Spinal cord (tissue), 10 donors: ENCODE results near the gene ARHGAP15. TPM values are rescaled to one million over a fixed set of nuclear protein-coding genes. Genes with fewer than 3 reads are reported as not detected.

Experiments used
- DNase-seq, 6 donors: peaks; one replicate each; pipeline versions ENCODE4 v3.0.0 to v3.0.0-alpha.2; 2013 to 2015; ENCODE audit warnings: low spot score in 6 of 6, low read depth in 4 of 6
- H3K27ac ChIP-seq: one replicate; pipeline ENCODE4 v1.5.1; 2013; ENCODE audit warnings: low read depth, low read length, control low read depth
- H3K27me3 ChIP-seq: one replicate; pipeline ENCODE4 v1.6.1; 2013; ENCODE audit warnings: low read length; ENCODE audit not compliant: control insufficient read depth, insufficient read depth
- H3K36me3 ChIP-seq: one replicate; pipeline ENCODE4 v1.6.1; 2013; ENCODE audit warnings: low read length; ENCODE audit not compliant: control insufficient read depth, insufficient read depth
- H3K4me1 ChIP-seq: one replicate; pipeline ENCODE4 v1.6.1; 2013; ENCODE audit warnings: low read length; ENCODE audit not compliant: control insufficient read depth, insufficient read depth
- H3K4me3 ChIP-seq: one replicate; pipeline ENCODE4 v1.5.1; 2013; ENCODE audit warnings: low read depth, low read length, control low read depth
- H3K9me3 ChIP-seq: one replicate; pipeline ENCODE4 v1.6.1; 2013; ENCODE audit warnings: low read length; ENCODE audit not compliant: control insufficient read depth, insufficient read depth
- WGBS: methylation state at CpG from one replicate; pipeline ENCODE4 v1.1.5; 2013; ENCODE audit warnings: missing lambda C conversion rate; ENCODE audit not compliant: insufficient coverage; 5-methylcytosine and 5-hydroxymethylcytosine counted together
- polyA plus RNA-seq, 2 donors: library from polyadenylated mRNA; unstranded; fragments of 120-200 nt; gene quantifications; one replicate each; pipeline ENCODE4 v1.2.1, GENCODE V29; 2013; ENCODE audit not compliant: insufficient read length in 2 of 2
- total RNA-seq, 2 donors: library from RNA; depleted of rRNA in 1 of 2; stranded (reverse); fragments of 120-200 nt in 1 of 2; fragments of >200 nt in 1 of 2; gene quantifications; one replicate each; pipeline versions ENCODE4 v1.2.3 to v1.2.4, GENCODE V29; 2013 to 2014
- donor health status: healthy.

Gene ARHGAP15
- total and polyA plus RNA-seq, 4 donors, result 6.3 to 53.1 (median 12.5) TPM

DNA sequence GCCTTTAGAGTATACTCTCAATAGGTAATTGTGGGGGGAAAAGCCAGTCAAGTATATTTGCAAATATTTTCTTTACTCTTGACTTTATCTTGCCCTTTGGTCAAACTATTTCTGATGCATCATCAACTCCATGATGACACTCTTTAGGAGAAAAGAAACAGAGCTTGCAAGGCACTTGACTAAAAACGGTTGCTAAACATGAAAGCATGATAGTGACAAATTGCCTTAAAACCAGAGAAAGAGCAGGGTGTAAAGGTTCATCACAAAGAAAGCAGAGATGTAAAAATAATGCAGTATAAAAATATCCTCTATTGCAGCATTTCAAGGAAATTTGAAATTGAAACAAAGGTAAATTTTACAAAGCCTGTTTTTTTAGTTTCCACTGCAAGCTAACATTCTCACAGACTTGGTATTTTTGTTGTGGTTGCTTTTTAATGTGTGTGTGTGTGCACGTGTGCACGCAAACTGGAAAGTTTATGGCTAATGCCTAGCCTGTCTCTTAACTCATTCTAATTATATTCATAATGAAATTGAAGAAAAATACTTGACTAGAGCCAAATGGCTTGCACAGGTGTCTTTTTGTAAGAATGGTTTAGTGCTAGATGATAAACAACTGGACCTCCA is 503.6 kb downstream of the ARHGAP15 start:
- H3K36me3 ChIP-seq, result no peaks in the 10 kb centered on the region
- WGBS, result no CpG with 5 or more reads among the region's 3 CpGs
- H3K27me3 ChIP-seq, result no peaks in the 10 kb centered on the region
- no peak overlapping the region for H3K27ac ChIP-seq
- no peak overlapping the region for H3K4me3 ChIP-seq
- DNase-seq, result no peak
- no peaks in the 10 kb centered on the region for H3K4me1 ChIP-seq
- H3K9me3 ChIP-seq, result peaks cover 2% of the 10 kb centered on the region

- no peak for DNase-seq
- peaks cover 2% of the 10 kb centered on the region for H3K9me3 ChIP-seq
- no CpG with 5 or more reads among the region's 2 CpGs for WGBS
These were observed 504.2 kb downstream of the ARHGAP15 start for GRCh38 chr2:143633419-143633818.

DNA sequence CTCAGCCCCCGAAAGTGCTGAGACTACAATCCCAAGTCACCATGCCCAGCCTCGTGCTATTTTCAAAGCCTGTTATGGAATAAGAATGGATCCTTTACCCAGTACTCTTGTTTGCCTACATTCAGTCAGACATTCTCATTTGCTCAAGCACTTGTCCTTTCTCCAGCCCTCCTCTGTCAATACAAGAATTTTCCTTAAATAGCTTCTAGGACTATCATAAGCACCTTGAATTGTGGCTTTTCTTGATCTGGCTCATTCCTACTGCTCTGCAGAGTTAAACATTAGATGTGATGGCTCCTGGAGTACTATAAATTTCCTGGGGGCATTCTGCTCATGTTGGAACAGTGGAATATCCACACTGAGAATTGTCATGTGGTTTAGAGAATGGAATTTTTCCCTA is 506.1 kb downstream of the ARHGAP15 start:
- Histone ChIP-seq H3K27ac (no peak overlapping the region), H3K27me3 (no peaks in the 10 kb centered on the region), H3K4me3 (no peak overlapping the region), H3K9me3 (peaks cover 2% of the 10 kb centered on the region), H3K36me3 (no peaks in the 10 kb centered on the region), H3K4me1 (no peaks in the 10 kb centered on the region)
- no peak for DNase-seq
- 88% methylated on average over 1 of the region's 2 CpGs for WGBS

More at GRCh38 chr2:143633419-143633818, 504.2 kb downstream of the ARHGAP15 start:
- no peak overlapping the region for H3K4me3 ChIP-seq
- no peaks in the 10 kb centered on the region for H3K36me3 ChIP-seq
- no peaks in the 10 kb centered on the region for H3K4me1 ChIP-seq
- no peak overlapping the region for H3K27ac ChIP-seq
- no peaks in the 10 kb centered on the region for H3K27me3 ChIP-seq

DNA sequence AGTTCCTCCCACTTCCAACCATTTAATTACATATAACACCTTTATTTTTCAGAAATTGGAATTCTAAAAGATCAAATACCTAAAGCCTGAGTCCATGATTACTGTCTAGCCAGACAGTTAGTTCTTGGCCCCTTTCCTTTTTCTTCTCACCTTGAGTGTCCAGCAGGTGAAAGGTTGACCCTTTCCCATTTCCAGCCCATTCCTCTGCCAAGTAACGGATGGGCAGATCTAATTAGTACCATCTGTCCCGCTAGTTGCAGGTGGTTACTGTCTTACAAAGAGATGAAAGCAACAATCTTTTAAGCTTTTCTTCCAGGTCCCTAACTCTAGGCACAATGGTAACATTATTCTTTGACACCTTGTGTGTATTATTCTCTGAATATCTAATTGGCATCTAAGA is 506.7 kb downstream of the ARHGAP15 start:
- Histone ChIP-seq H3K9me3 (peaks cover 2% of the 10 kb centered on the region), H3K36me3 (no peaks in the 10 kb centered on the region), H3K4me3 (no peak overlapping the region), H3K4me1 (no peaks in the 10 kb centered on the region), H3K27me3 (no peaks in the 10 kb centered on the region), H3K27ac (no peak overlapping the region)
- WGBS, result no CpG with 5 or more reads among the region's 2 CpGs
- DNase-seq, result no peak

DNA sequence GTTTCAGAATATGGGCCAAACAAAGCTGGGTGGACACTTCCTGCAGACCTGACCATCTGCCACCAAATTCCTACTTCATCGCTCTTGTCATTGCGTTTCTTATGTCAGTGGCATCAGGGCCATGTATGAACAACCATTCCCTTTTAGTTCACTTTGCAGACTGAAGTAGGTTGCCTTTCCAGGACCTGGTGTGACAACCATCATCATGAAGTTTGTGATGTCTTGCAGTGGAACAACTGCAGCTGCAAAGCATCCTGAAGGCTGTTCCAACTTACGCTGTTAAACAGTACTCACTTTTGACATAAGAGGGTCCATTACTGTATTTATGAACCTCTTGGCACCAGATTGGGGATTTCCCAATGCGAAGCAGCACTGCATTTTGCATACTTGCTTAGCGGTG is 511.6 kb downstream of the ARHGAP15 start:
- H3K27me3 ChIP-seq, result no peaks in the 10 kb centered on the region
- WGBS, result 92% methylated on average over 2 of the region's 5 CpGs
- no peaks in the 10 kb centered on the region for H3K36me3 ChIP-seq
- no peak overlapping the region for H3K4me3 ChIP-seq
- H3K4me1 ChIP-seq, result no peaks in the 10 kb centered on the region
- H3K27ac ChIP-seq, result no peak overlapping the region
- DNase-seq, result no peak
- peaks cover 2% of the 10 kb centered on the region for H3K9me3 ChIP-seq

DNA sequence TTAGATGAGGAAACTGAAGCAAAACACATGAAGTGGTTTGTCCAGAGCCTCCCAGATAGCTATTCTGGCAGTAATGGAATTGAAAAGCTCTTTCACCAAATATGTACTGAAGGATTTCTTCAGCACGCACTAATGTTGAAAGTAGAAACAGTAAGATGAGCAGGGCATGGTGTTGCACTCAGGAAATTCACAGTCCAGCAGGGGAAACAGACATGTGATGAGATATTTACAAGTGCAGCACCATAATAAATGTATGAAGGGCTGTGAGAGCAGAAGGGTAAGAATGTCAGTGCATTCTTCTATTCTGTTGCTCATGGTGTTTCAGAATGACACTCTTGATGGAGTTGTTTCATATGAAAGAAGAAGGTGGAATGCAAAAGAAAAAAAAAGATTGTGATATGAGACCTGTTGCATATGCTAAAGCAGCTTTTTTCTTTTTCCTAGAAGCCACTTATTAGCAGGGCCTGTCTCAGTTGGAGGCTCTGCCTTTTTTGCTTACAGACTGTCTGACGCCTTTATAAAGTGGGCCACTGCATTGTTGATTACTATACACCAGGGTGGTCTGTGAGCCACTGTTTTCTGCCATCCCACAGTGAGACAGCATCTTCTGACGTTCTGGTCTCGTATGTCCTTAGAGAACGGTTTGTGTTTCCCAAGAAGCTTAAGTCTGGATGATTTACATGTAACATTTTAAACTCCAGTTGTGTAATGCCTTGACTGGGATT is 516.9 kb downstream of the ARHGAP15 start:
- Histone ChIP-seq H3K9me3 (no peaks in the 10 kb centered on the region), H3K36me3 (no peaks in the 10 kb centered on the region), H3K27me3 (no peaks in the 10 kb centered on the region), H3K27ac (no peak overlapping the region), H3K4me3 (no peak overlapping the region), H3K4me1 (no peaks in the 10 kb centered on the region)
- peak in 1 of 6 donors; percentile 4 for DNase-seq
- WGBS, result 64% methylated on average over 2 of the region's 5 CpGs

- Histone ChIP-seq H3K9me3 (no peaks in the 10 kb centered on the region), H3K27me3 (no peaks in the 10 kb centered on the region), H3K36me3 (no peaks in the 10 kb centered on the region), H3K4me1 (no peaks in the 10 kb centered on the region), H3K27ac (no peak overlapping the region), H3K4me3 (no peak overlapping the region)
- 100% methylated on average over 2 of the region's 4 CpGs for WGBS
- DNase-seq, result no peak
These were observed 520.1 kb downstream of the ARHGAP15 start for GRCh38 chr2:143649226-143649740.

DNA sequence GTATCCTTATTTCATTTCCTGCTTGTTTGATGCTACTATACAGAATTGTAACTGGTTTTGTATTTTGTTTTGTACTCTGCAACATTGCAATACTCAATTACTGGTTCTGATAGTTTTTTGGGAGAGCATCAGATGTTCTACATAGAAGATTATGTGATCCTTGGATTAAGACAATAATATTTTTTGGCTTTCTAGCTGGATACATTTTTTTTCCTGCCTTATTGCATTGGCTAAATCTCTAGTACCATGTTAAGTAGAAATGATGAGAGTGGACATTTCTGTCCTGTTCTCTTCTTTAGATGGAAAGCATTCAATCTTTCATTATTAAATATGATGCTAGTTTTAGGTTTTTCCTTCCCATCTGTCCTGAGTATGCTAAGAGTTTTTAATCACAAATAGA is 523.5 kb downstream of the ARHGAP15 start:
- no peaks in the 10 kb centered on the region for H3K9me3 ChIP-seq
- no peaks in the 10 kb centered on the region for H3K27me3 ChIP-seq
- H3K4me3 ChIP-seq, result no peak overlapping the region
- H3K27ac ChIP-seq, result no peak overlapping the region
- H3K4me1 ChIP-seq, result no peaks in the 10 kb centered on the region
- DNase-seq, result no peak
- H3K36me3 ChIP-seq, result no peaks in the 10 kb centered on the region

- DNase-seq, result peak in 2 of 6 donors; percentile 22 to 25
- no peak overlapping the region for H3K27ac ChIP-seq
- H3K36me3 ChIP-seq, result no peaks in the 10 kb centered on the region
- H3K4me1 ChIP-seq, result no peaks in the 10 kb centered on the region
- H3K9me3 ChIP-seq, result no peaks in the 10 kb centered on the region
- WGBS, result 11% methylated on average over 1 of the region's 2 CpGs
- H3K4me3 ChIP-seq, result no peak overlapping the region
- no peaks in the 10 kb centered on the region for H3K27me3 ChIP-seq
These were observed 539.0 kb downstream of the ARHGAP15 start for GRCh38 chr2:143668234-143668633.

DNA sequence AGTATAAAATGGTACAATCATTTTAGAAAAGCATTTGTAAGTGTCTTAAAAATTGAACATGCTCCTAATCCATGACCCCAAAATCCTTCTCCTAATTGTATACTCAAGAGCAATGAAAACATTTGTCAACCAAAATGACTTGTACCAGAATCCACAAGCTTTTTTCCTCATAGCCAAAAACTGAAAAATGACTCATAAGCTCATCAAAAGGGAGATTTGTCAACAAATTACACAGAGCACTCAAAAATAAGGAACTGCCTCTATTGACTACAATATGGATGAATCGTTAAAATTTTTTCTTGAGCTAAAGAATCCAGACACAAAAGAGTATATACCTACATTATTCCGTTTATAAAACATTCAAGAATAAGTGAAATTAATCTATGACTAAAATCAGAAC is 544.8 kb downstream of the ARHGAP15 start:
- Histone ChIP-seq H3K27me3 (no peaks in the 10 kb centered on the region), H3K4me3 (no peak overlapping the region), H3K4me1 (no peaks in the 10 kb centered on the region), H3K9me3 (no peaks in the 10 kb centered on the region), H3K36me3 (no peaks in the 10 kb centered on the region), H3K27ac (no peak overlapping the region)
- DNase-seq, result no peak
- no CpG with 5 or more reads among the region's 2 CpGs for WGBS
